HG02943 (cell line): ENCODE data around the gene LGALS9C.
"Not testable (repeated sequence)": the region's sequence is repeated elsewhere in the genome, so short reads cannot be mapped to it uniquely, and the experiment has no call there.

Source experiments
- ATAC-seq: cut with Tn5 transposase; IDR thresholded peaks from one replicate; pipeline ENCODE4 v1.9.1; 2021; ENCODE audit warnings: mild to moderate bottlenecking, low read depth, moderate library complexity; ENCODE audit not compliant: unreplicated experiment

Gene LGALS9C

GRCh38 chr17:18477367-18477766, 778 bp downstream of the LGALS9C start:
- not testable (repeated sequence) for ATAC-seq

- ATAC-seq = not testable (repeated sequence)
These were observed 1.8 kb downstream of the LGALS9C start for GRCh38 chr17:18478362-18478761.

DNA sequence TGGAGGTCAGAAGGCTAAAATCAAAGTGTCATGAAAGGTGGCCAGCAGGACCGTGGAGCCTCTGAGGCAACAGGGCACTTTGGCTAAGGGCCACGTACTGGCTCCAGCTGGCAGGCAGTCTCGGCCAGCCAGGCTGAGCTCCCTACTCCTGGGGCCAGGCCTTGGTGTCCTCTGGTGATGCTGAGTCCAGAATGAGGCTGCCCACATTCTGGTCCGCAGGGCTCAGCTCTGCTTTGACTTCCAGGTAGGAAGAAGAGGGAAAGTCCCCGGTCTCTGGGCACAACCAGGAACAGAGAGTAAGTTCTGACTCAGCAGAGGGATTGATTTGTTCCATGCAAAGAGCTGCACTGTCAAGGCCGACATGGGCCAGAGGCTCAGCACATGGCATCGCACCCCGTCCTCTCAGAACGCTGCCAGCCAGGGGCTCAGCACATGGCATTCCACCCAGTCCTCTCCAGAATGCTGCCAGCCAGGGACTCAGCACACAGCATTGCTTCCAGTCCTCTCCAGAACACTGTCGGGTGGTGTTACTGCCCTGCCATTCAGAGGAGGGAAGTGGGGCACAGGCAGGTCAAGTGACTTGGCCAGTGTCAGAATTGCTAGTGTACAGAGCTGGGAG, 2.5 kb downstream of the LGALS9C start:
- not testable (repeated sequence) for ATAC-seq

- ATAC-seq = not testable (repeated sequence)
These were observed 5.2 kb downstream of the LGALS9C start for GRCh38 chr17:18481775-18482174.

- ATAC-seq = not testable (repeated sequence)
These were observed 9.4 kb downstream of the LGALS9C start for GRCh38 chr17:18485936-18486464.

DNA sequence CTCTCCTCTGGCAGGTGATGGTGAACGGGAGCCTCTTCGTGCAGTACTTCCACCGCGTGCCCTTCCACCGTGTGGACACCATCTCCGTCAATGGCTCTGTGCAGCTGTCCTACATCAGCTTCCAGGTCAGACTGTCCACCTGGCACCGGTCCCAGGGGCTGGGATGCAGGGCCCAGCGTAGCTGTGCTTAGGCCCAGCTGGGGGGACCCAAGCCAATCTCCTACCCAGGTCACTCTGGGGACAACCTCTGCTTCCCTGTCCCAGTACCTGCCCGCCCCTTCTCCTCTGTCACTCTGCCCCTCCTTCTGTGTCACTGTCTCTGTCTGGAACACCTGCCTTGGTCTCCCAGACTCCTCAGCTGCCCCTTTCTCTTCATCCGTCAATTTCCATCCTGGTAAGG, 11.0 kb downstream of the LGALS9C start:
- not testable (repeated sequence) for ATAC-seq

- not testable (repeated sequence) for ATAC-seq
These were observed 12.0 kb downstream of the LGALS9C start for GRCh38 chr17:18488622-18489021.

DNA sequence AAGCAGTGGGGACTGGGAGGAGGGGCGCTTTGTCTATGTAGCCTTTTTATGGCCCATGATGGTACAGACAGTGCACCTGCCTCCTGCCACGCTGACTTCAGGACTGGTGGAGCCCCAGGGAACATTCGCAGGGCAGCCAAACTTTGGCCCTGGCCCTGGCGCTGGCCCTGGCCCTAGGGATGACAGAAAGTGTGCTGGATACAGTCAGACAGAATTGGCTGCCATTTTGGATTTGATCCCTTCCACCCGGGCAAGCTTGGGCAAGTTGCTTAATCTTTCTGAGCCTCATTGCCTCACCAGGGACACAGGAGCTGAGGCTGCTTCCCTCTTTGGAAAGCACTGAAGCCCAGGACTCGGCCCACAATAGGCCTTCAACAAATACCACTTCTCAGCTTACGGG, 13.4 kb downstream of the LGALS9C start:
- not testable (repeated sequence) for ATAC-seq

DNA sequence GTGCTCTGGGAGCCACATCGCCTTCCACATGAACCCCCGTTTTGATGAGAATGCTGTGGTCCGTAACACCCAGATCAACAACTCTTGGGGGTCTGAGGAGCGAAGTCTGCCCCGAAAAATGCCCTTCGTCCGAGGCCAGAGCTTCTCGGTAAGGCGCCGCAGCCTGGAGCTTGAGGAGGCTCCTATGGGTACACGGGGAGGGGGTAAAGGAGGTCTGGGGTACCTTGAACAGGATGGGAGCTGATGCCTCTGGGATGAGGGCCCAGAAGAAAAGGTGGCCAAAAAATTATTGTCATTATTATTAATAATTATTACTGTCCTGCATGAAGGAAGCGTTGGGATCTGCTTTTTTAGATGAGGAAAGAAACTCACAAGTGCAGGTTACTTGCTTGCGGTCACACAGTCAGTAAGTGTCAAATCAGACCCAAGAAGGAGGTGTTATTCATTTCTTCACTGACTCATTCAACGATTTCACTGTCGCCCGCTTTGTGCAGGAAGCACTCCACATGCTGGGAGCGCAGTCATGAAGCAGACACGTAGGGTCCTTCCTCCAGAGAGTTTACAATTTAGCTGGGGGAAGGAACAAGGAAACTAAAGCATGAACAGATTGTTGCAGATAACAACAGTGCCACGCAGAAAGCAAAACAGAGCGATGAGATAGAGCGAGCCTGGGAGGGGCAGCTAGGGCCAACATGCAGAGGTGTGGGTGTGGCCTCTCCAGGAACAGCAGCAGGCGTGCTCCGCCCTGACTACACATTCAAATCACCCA, 16.3 kb downstream of the LGALS9C start:
- not testable (repeated sequence) for ATAC-seq

- not testable (repeated sequence) for ATAC-seq
These were observed 17.7 kb downstream of the LGALS9C start for GRCh38 chr17:18494250-18494768.

- ATAC-seq = not testable (repeated sequence)
These were observed 20.5 kb downstream of the LGALS9C start for GRCh38 chr17:18497044-18497443.

DNA sequence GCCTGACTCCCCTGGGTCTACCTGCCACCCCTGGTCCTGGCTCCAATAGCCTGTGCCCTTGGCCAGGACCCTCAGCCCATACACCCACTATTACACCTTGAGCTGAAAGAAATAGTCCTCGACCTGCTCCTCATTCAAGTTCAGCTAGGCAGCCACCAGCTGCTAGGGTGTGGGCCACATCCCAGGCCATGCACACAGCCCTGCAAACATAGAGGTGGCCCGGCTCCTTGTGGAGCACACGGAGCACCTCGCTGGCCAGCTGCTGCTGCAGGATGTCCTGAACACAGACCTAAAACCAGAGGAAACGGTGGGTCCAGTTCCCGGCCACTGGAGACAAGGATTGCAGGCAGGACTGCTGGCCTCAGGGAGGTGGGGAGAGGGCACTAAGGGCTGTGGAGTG, 22.5 kb downstream of the LGALS9C start:
- not testable (repeated sequence) for ATAC-seq

GRCh38 chr17:18499756-18500155, 23.2 kb downstream of the LGALS9C start:
- not testable (repeated sequence) for ATAC-seq

DNA sequence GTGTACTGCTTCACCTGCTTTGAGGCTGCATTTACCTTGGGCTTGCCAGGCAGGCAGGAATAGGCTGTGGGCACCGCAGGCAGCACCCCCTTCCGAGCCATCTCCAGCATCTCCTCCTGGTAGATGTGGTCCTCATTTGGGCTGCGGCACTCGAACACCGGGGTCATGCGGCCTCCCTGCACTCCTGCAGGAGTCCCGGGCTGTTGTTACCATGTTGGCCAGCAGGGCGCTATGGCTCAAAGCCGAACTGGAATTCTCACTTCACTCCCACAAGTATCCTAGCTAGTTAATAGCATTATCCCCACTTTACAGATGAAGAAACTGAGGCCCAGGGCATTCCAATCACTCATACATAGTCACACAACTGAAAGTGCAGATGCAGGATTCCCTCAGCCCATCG, 23.7 kb downstream of the LGALS9C start:
- not testable (repeated sequence) for ATAC-seq

DNA sequence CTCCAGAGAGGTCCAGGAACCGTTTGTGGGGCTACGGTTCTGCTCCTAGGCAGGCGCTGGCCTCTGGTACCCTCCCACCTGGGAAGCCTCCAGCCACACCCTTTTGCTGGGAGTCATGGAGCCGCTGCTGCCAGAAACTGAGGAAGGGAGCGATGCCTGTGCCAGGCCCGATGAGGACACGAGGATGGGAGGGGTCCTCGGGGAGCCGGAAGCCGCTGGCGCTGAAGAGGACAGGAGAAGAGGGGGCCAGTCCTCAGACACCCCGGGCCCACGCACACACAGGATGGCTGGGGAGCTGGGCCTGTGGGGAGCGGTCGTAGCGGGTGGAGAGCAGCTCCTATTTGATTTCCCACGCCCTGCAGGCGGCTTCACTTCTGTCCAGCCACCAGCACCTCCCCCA, 24.2 kb downstream of the LGALS9C start:
- ATAC-seq = not testable (repeated sequence)

DNA sequence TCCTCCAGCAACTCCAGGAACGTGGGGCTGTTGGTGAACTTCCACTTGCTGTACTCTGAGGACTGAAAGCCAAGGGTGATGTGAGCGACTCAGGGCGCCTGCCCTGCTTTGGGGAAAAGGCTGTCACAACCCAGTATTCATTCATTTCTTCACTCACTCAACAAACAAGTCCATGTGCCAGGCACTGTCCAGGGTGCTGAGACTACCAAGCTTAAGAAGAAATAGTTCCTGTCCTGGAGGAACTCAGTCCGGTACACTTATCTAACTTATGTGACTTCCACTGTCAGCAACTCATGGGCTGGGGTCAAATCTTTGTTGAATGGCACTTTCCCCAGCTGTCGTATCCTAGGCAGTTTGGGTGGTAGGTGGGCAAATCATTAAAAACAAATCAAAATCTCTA, 26.6 kb downstream of the LGALS9C start:
- ATAC-seq = not testable (repeated sequence)

DNA sequence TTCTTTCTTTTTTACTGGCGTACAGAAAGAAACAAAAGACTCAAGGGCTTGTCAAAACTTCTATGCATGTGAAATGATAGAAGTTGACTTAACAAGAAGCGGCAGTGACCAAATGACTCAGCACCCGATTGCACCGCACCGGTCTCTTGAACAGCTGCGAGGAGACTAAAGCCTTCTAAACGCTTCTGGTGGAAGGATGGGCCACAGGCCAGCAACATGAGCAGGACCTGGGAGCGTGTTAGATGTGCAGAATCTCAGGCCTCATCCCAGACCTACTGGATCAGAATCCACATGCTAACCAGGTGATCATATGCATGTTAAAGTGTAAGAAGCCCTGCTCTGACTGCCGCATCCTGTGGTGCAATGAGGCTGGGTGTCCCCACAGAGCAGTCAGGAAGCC, 31.1 kb downstream of the LGALS9C start:
- not testable (repeated sequence) for ATAC-seq

GRCh38 chr17:18508667-18509066, 32.1 kb downstream of the LGALS9C start:
- ATAC-seq = not testable (repeated sequence)

DNA sequence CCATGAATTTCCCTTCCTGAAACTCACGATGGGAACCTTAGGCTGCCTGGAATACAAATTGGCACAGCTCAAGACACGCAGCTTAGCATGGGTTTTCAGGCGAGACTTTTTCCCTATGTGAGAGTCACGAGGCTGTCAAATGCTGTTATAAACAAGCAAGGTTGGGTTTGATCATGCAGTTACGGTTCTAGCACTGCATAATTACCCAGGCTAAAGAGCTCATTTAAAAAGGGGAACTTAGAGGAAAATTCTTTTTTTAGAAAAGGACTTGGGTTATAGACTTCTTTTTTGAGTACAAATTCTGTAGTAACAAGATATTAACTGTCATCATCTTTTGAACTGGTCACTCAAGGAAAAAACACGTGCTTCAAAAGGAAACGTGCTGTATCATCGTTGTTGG, 44.5 kb downstream of the LGALS9C start:
- ATAC-seq = not testable (repeated sequence)

DNA sequence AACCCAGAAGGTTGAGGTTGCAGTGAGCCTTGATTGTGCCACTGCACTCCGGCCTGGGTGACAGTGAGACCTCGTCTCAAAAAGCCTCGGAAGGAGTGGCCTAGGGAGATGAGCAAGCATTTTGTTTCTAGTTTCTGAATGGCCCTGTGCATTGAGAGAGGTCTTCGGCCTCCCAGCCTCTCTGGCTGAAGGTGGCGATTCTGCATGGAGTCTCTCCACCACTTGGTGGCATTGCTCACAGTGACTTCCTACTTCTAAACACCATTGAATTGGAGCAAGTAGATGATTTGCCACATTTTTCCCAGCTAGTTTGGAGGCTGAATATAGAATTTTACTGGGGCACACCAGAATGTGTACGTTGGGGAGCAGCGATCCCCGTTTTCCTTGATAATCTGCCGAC, 48.4 kb downstream of the LGALS9C start:
- ATAC-seq = not testable (repeated sequence)

GRCh38 chr17:18526168-18526800, 49.7 kb downstream of the LGALS9C start:
- ATAC-seq = not testable (repeated sequence)
